HT1080 (cell line): ENCODE data around the gene ARHGAP5. TPM values are rescaled to one million over a fixed set of nuclear protein-coding genes. Genes with fewer than 3 reads are reported as not detected.
A peak's percentile ranks its signal among the peaks of the same experiment; 100 is the strongest.
"Not testable (repeated sequence)": the region's sequence is repeated elsewhere in the genome, so short reads cannot be mapped to it uniquely, and the experiment has no call there.

Experiments used
- DNase-seq: peaks from one replicate; pipeline ENCODE4 v3.0.0-alpha.2; 2015; ENCODE audit warnings: low read depth
- total RNA-seq: library from RNA; depleted of rRNA; stranded (reverse); fragments of >200 nt; shearing (Covaris generic); gene quantifications from 2 replicates; pipeline ENCODE4 v1.2.3, GENCODE V29; 2014

Gene ARHGAP5
- total RNA-seq, 1 experiment from 2014 or later = 36.8 TPM

DNA sequence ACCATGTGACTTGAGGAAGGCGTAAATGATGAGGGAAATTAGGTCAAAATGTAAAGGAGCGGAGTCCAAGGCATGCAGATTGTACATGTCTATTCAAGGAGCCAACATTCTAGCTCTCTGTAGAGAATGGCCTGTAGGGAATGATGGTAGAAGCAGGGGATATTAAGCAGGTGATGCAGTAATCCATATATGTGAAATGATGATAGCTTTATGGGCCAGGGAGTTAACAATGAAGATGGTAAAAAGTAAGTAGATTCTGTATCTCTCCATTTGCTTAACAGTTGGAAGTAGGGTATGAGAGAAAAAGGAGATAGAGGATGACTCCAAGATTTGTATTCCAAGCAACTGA is 33.4 kb downstream of the ARHGAP5 start:
- no peak for DNase-seq

DNA sequence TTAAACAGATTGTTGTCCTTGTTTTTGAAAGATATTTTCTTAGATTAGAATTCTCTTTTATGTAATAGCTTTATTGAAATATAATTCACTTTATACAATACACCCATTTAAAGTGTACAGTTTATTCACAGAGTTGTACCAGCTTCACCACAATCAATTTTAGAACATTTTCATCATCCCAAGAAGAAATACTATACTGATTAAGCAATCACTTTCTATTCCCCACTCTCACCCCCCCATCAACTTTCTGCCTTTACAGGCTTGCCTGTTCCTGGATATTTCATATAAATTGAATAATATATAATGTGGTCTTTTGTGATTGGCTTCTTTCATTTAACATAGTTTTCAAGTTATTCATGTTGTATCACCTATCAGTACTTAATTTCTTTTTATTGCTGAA is 44.4 kb downstream of the ARHGAP5 start:
- no peak for DNase-seq

DNA sequence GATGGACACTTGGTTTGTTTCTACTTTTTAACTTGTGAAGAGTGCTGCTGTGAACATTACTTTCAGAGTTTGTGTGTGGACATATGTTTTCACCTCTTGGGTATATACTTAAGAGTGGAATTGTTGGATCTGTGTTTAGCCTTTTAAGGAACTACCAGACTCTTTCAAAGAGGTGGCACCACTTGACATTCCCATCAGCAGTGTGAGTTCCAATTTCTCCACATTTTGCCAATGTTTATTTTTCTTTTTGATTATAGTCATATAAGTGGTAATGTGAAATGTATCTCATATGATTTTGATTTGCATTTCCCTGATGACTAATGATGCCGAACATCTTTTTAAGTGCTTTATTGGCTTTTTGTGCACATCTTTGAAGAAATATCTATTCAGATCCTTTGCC is 44.8 kb downstream of the ARHGAP5 start:
- DNase-seq = no peak

DNA sequence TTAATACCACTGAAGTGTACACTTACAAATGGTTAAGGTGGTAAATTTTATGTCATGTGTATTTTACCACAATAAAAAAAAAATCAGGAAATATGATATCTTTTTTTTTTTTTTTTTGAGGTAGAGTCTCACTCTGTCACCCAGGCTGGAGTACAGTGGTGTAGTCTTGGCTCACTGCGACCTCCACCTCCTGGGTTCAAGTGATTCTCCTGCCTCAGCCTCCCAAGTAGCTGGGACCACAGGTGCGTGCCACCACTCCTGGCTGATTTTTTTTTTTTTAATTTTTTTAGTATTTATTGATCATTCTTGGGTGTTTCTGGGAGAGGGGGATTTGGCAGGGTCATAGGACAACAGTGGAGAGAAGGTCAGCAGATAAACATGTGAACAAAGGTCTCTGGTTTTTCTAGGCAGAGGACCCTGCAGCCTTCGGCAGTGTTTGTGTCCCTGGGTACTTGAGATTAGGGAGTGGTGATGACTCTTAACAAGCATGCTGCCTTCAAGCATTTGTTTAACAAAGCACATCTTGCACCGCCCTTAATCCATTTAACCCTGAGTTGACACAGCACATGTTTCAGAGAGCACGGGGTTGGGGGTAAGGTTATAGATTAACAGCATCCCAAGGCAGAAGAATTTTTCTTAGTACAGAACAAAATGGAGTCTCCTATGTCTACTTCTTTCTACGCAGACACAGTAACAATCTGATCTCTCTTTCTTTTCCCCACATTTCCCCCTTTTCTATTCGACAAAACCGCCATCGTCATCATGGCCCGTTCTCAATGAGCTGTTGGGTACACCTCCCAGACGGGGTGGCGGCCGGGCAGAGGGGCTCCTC is 50.0 kb downstream of the ARHGAP5 start:
- DNase-seq = not testable (repeated sequence)

DNA sequence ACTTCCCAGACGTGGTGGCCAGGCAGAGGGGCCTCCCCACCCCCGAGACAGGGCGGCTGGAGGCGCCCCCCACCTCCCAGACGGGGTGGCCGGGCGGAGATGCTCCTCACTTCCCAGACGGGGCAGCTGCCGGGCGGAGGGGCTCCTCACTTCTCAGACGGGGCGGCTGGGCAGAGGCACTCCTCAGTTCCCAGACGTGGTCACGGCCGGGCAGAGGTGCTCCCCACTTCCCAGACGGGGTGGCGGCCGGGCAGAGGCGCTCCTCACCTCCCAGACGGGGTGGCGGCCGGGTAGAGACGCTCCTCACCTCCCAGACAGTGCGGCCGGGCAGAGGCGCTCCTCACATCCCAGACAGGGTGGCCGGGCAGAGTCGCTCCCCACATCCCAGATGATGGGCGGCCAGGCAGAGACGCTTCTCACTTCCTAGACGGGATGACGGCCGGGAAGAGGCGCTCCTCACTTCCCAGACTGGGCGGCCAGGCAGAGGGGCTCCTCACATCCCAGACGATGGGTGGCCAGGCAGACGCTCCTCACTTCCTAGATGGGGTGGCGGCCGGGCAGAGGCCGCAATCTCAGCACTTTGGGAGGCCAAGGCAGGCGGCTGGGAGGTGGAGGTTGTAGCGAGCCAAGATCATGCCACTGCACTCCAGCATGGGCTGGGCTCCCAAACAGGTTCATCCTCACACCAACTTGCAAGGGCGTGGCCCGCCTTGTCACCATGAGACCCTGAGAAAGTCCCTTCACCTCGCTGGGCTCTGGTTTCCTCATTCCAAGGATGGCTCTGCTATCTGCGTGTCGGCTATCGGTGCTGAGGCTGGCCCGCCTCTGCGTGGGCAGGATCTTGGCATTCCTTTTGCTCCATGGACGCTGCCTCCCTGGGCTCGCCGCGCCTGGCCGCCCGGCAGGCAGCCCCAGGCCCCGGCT is 50.9 kb downstream of the ARHGAP5 start:
- DNase-seq = not testable (repeated sequence)

DNA sequence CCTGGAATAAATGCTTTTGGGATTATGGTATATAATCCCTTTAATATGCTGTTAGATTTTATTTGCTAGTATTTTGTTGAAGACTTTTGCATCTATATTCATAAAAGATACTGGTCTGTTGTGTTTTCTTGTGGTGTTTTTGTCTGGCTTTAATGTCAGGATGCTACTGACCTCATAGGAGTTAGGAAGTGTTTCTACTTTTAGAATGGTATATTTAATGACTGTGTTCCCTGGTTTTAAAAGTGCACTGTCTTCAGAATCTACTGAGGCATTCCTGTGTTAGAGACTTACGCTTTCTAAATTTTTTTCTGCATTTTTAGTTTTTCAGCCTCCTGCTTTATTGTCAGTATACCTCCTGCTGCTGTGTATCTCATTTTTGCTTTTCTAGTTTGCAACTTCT is 51.6 kb downstream of the ARHGAP5 start:
- DNase-seq = no peak

DNA sequence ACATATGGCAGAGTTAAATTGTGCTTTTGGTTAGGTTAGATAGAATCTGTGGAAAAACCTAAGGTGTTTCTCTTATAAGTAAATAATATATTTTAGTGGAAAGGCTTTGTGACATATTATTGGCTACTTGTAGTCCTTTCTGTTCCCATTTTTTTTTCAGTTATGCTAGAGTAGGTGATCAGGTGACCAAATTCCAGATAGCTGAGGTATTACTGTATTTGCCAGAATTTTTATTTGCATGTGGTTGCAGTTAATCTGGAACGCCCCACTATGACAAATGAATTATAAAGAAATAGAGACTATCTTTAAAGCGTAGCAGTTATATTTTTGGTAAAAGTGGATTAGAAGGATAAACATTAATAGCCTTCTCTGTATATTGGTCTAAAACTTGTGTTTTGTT is 52.0 kb downstream of the ARHGAP5 start:
- DNase-seq = peak; percentile 25

DNA sequence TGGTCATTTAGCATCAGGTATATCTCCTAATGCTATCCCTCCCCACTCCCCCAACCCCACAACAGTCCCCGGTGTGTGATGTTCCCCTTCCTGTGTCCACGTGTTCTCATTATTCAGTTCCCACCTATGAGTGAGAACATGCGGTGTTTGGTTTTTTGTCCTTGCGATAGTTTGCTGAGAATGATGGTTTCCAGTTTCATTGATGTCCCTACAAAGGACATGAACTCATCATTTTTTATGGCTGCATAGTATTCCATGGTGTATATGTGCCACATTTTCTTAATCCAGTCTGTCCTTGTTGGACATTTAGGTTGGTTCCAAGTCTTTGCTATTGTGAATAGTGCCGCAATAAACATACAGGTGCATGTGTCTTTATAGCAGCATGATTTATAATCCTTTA is 54.6 kb downstream of the ARHGAP5 start:
- not testable (repeated sequence) for DNase-seq

DNA sequence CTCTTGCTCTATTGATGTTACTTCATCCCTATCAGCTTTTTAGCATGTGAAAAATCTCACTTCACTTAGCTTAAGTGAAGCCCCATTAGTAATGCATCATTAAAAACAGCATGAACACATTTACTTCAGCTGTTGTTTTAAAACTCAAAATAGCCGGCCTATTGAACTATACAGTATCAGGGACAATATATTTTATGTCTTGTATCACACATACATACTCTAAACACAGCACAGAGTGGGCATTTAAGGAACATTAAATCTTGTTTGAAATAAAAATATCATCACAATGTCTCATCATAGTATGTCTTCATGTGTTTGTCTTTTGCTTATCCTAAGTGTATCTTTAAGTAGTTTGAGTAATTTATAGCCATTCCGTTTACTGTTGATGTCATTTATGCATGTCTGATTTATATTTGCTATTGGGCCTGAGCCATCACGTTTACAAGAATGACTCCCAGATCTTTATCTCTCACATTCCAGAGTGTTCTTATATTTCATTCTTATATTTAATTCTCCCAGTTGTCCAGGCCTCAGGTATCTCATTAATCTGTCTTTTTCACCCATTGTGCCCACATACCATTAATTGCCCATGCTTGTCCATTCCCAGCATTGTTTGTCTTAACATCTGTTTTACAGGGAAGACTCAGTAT is 57.5 kb downstream of the ARHGAP5 start:
- no peak for DNase-seq

DNA sequence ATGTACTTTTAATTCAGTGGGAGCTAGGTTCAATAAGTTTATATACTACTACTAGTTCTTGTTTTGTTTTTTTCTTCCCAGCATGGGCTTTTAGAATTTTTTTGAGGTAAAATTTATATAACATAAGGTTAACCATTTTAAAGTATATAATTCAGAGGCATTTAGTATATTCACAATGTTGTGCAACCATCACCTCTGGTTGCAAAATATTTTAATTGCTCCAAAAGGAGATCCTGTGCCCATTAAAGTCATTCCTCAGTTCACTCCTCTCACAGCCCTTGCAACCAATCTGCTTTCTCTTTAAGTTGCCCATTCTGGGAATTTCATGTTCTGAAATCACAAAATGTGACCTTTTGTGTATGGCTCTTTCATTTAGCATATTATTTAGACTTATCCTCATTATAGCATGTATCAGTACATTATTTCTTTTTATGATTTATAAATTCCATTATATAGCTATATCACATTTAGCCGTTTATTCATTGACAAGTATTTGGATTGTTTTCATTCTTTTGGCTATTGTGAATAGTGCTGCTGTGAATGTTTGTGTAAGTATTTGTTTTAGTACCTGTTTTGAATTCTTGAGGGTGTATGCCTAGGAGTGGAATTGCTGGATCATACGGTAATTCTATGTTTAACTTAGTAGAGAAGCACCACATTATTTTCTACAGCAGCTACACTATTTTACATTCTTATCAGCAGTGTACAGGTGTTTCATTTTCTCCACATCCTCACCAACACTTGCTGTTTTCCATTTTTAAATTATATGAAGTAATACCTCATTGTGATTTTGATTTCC is 59.1 kb downstream of the ARHGAP5 start:
- no peak for DNase-seq

DNA sequence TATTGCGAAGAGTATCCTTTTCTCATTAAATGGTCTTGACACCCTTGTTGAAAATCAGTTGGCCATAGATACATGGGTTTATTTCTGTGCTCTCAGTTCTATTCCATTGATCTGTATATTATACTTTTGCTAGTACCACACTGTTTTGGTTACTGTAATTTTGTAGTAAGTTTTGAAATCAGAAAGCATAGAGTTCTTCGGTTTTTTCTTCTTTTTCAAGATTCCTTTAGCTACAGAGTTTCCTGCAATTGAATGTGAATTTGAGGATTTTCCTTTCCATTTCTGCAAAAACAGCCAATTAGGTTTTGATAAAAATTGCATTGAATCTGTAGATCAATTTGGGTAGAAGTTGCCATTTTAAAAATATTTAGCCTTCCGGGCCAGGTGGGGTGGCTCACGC is 60.2 kb downstream of the ARHGAP5 start:
- DNase-seq = no peak

DNA sequence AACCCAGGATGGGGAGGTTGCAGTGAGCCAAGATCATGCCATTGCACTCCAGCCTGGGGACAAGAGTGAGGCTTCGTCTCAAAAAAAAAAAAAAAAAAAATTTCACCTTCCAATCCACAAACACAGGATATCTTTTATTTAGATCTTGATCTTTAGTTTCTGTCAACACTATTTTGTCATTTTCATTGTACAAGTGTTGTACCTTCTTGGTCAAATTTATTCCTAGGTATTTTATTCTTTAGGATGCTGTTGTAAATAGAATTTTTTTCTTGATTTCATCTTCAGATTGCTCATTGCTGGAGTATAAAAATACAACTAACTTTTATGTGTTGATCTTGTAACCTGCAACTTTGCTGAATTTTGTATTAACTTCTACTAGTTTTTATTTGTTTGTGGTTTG is 60.8 kb downstream of the ARHGAP5 start:
- DNase-seq = no peak

DNA sequence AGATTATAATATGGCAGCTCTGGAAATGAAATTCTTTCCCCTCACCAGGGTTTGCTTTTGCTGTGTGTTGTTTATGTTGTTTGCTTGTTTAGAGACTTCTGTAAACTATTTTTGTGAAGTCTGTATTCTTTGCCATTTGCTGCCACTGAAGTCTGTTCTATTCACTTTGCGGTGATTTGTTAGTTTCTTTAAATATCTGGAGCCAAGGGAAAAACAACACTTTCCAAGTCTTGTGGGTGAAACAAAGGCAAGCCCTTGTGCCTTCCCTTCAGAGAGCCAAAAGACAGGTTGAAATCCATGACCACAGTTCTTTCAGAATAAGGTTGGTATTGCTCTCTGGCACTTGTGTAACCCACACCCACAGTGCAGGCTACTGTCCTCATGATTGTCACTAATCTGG is 65.2 kb downstream of the ARHGAP5 start:
- DNase-seq = no peak

DNA sequence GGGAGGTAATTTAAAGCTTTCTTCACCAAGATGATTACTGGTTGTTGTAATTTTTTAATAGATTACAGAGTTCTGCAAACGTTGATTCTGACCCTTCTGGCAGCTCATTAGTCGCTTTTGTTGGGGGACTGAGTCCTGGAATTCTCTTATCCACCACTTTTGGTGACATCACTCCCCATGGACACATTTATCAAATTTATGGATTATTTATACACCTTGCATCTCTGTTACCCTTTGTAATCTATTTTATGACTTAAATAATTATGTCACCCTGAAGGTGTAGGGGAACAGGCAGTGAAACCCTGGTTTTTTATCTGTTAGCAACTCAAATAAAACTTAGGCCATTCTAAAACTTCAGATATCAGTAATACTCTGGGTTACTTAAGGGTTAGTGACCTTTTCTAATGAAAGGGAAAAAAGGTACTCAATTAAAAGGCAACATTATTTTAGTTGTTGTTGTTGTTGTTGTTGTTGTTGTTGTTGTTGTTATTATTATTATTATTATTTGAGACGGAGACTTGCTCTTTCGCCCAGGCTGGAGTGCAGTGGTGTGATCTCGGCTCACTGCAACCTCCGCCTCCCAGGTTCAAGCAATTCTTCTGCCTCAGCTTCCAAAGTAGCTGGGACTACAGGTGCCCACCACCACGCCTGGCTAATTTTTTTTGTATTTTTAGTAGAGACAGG is 65.8 kb downstream of the ARHGAP5 start:
- DNase-seq = no peak

DNA sequence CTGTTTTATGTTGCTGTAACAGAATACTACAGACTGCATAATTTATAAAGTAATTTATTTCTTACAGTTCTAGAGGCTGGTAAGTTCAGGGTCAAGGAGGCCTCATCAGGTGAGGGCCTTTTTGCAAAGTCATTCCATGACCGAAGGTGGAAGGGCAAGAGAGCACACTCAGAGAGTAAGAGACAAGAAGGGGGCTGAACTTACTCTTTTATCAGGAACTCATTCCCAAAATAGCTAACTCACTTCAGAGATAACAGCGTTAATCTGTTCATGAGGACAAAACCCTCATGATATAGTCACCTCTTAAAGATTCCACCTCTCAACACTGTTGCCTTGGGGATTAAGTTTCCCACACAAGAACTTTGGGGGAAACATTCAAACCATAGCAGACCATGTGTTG is 73.3 kb downstream of the ARHGAP5 start:
- DNase-seq = no peak

DNA sequence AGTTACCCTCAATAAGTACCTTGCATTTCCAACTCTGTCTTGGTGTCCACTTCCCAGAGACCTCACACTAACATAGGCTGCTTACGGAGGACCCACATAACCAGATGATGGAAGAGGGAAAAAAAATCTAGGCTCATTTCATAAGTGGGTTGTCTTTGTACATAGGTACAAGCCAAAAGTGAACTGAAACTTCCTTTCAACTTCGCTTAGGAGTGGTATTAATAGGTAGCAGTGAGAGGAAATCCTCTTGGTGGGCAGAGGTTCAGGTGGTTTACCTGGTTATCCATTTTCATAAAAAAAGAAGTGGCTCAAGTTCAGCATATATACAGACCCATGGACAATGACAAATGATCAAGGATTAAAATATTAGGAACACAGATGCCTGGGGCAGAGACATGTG is 88.9 kb downstream of the ARHGAP5 start:
- DNase-seq = no peak

DNA sequence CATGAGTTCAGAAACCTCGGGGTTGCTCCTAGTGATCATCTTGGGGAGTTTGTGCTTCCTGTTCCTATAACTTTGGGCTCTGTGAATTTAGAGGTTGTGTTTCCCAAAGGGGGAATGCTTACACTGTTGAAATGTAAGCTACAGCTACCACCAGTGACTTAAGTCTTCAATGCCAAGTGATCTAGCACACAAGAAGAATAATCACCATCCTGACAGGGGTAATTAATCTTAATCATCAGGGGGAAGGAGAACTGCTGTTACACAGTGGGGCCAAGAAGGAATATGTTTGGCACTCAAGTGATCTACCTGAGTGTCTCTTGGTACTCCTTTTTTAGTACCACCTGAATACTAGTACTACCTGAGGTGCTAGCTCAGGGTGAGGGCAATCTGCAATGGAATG is 89.8 kb downstream of the ARHGAP5 start:
- no peak for DNase-seq

DNA sequence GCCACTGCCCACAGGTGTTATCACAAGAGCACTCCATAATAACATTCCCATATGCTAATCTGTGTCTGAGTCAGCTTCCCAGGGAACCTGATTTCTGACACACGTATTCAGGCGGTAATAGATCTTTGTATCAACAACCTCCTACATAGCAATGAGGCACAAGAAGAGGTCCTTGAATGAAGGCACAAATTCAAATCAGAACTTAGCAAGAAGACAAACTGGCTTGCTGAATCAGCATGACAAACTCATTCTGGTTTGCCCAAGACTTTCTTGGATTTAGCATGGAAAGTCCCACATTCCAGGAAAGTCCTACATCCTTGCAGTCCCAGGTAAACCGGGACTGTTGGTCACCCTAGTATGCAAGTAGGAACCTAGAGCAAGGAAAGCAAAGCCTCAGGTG is 90.8 kb downstream of the ARHGAP5 start:
- no peak for DNase-seq

DNA sequence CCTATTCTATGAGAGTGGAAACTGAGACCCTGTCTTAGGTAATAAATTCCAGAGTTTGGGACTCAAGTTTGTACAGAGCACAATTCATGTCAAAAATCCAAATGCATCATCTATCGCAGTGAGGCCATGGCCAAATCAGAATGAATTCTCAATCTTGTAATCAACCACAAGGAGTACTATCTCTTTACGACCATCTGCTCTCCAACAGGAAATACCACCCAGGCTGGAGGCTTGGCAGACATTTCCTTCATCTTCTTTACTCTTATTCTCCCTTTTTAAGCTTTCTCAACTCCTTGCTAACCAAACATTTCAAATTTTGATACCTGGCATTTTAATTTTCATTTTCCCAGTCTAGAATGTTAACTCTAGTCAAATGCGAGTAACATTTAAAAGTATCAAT is 92.1 kb downstream of the ARHGAP5 start:
- DNase-seq = no peak

DNA sequence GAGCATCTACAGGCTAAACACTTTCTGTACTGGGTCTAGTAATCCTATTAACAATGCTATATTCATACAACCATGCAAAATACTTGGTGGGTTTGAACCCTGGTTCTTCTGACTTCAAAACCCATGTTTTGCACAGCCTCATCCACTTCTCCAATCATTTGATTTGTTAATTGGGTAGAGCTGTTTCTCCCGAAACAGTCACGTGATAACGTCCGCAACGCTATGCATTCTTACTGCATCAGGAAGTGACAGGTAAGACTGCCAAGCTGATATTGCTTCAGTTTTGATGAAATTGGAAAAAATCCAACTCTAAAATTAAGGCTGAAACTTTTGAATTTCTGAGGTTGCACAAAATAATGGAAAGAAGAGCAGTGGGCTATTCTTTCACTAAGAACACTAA is 94.4 kb downstream of the ARHGAP5 start:
- DNase-seq = no peak
